ENCODE measurements around the gene GP2. TPM values are rescaled to one million over a fixed set of nuclear protein-coding genes. Genes with fewer than 3 reads are reported as not detected.
"Not testable (repeated sequence)": the region's sequence is repeated elsewhere in the genome, so short reads cannot be mapped to it uniquely, and the experiment has no call there.

Gene GP2
- polyA plus RNA-seq, 6 donors from 2014 or later = not detected

DNA sequence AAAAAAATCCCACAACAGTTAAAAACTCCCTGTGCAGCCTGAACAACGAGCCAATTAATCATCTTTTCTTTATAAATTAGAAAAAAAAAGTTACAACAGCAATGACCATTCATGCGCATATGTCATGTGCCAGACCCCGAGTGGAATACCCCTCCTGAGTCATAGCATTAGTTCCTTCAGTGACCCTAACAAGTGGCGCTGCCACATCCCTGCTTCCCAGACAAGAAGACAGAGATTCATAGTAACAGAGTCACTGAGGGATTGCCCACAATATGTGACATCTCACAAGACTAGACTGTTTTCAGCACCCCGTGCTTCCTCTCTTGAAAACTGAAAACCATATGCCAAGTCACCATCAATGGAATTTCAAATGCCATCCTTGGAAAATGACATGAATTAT lies 17.3 kb upstream of the GP2 start:
- H3K9me3 Mint-ChIP-seq = peaks cover 0 to 5% (median 0%) of the 10 kb centered on the region in 7 donors
- H3K27me3 Mint-ChIP-seq = peaks cover 0 to 10% (median 8%) of the 10 kb centered on the region in 3 donors
- H3K4me1 Mint-ChIP-seq = peaks cover 0 to 3% (median 0%) of the 10 kb centered on the region in 3 donors
- no peak overlapping the region for H3K27ac Mint-ChIP-seq
- ATAC-seq (ENCODE audit: low read depth in 2 of 2) = no peak
- DNase-seq = no peak
- no peaks in the 10 kb centered on the region for H3K36me3 Mint-ChIP-seq
- no peak overlapping the region for H3K4me3 Mint-ChIP-seq

DNA sequence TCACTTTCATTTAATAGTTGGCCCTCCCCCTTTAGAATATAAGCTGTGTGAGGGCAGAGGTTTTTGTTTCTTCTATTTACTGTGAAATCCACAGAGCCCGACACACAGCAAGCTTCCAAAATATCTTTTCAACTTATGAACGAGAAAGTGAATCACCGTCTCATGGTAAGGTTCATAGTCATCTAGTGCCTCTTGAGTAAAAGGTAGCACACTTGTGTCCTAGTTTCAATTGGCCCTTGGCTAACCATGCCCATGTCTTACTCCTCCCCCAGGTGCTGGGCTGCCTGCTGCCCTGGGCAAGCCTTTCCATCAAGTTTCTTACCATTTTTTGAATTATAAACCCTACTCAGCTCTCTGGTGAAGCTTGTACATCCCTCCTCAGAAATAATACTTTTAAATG lies 12.4 kb upstream of the GP2 start:
- ATAC-seq (ENCODE audit: low read depth in 2 of 2) (no peak), DNase-seq (no peak)
- Mint-ChIP-seq H3K27ac (no peak overlapping the region), H3K9me3 (peaks cover 0 to 1% (median 0%) of the 10 kb centered on the region in 7 donors), H3K36me3 (no peaks in the 10 kb centered on the region), H3K27me3 (peaks cover 0 to 8% (median 4%) of the 10 kb centered on the region in 3 donors), H3K4me3 (no peak overlapping the region), H3K4me1 (no peaks in the 10 kb centered on the region)

DNA sequence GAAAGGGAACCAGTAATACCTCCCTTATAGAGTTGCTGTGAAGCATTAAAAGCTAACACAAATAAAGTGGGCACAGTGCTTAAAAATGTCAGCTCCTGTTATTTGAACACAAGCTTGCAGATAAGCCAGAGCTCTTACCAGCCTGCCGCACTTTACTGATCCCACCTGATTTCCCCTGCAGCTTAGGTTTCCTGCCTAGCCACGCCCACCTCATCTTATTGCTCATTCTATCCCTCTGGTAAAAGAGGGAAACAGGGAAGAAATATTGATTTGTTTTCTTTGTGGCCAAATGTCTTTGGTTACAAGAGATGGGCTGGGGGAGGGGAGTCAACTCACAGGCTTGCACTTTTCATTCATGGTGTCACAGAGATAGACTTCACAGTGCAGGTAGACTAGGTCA lies 9.6 kb upstream of the GP2 start:
- Mint-ChIP-seq H3K9me3 (peaks cover 0 to 1% (median 0%) of the 10 kb centered on the region in 7 donors), H3K4me3 (no peak overlapping the region), H3K36me3 (no peaks in the 10 kb centered on the region), H3K4me1 (no peaks in the 10 kb centered on the region), H3K27me3 (peaks cover 0 to 8% (median 4%) of the 10 kb centered on the region in 3 donors), H3K27ac (no peak overlapping the region)
- DNase-seq (no peak), ATAC-seq (ENCODE audit: low read depth in 2 of 2) (no peak)

DNA sequence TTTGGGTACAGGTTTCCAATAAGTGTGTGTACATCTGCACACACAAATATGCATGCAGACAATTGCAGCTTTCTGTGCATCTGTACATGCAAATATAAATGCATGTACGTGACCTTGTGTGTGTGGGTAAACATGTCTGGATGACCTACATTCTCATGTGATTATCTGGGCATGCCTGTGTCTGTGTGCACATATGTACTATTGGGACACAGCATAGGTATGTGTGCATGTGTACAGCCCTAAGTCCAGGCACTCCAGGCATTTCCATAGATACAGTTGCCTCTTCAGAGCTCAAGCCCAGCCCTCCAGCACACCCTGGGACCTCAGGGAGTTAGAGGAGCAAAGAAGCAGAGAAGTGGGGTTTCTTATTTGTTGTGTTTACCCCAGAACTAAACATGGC lies 7.1 kb upstream of the GP2 start:
- no peak overlapping the region for H3K27ac Mint-ChIP-seq
- H3K4me3 Mint-ChIP-seq = no peak overlapping the region
- no peak for ATAC-seq (ENCODE audit: low read depth in 2 of 2)
- H3K36me3 Mint-ChIP-seq = no peaks in the 10 kb centered on the region
- DNase-seq = no peak
- peaks cover 0 to 3% (median 0%) of the 10 kb centered on the region in 7 donors for H3K9me3 Mint-ChIP-seq
- H3K4me1 Mint-ChIP-seq = no peaks in the 10 kb centered on the region
- peaks cover 0 to 8% (median 8%) of the 10 kb centered on the region in 3 donors for H3K27me3 Mint-ChIP-seq

DNA sequence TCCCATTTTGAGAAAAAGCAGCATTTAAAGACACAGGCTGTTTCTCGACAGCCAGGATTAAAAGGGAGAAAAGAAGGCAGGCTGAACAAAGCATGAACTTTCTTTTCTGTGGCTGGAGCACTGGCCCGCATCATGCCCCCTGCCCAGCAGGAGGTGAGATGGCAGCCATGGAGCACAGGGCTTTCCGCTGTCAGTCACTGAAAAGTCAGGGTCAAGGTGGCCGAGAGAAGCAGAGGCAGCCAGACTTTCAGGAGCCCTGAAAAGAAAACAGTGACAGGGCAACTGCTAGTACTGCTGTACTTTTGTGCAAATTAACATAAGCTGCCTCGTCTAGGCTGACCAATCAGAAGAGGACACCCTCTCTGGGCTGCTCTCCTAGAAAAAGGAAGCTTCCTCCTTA lies 5.8 kb upstream of the GP2 start:
- H3K27ac Mint-ChIP-seq = no peak overlapping the region
- no peak for ATAC-seq (ENCODE audit: low read depth in 2 of 2)

DNA sequence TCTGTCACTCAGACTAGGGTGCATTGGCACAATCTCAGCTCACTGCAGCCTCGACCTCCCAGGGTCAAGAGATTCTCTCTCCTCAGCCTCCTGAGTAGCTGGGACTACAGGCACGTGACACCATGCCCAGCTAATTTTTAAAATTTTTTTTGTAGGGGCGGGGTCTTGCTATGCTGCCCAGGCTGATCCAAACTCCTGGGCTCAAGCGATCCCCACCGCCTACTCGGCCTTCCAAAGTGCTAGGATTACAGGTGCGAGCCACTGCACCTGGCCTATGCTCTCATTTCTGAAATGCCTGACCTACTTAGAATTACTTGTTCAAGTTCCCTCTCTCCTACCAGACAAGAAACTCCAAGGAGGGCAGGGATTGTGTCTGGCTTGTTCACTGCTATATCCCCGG lies 5.1 kb upstream of the GP2 start:
- Mint-ChIP-seq H3K27me3 (peaks cover 0 to 8% (median 8%) of the 10 kb centered on the region in 3 donors), H3K9me3 (peaks cover 0 to 9% (median 4%) of the 10 kb centered on the region in 7 donors), H3K36me3 (no peaks in the 10 kb centered on the region), H3K4me1 (no peaks in the 10 kb centered on the region), H3K27ac (no peak overlapping the region), H3K4me3 (no peak overlapping the region)
- DNase-seq (no peak), ATAC-seq (ENCODE audit: low read depth in 2 of 2) (no peak)

More for the DNA sequence above, 5.8 kb upstream of the GP2 start:
- H3K9me3 Mint-ChIP-seq = peaks cover 0 to 9% (median 4%) of the 10 kb centered on the region in 7 donors
- H3K4me1 Mint-ChIP-seq = no peaks in the 10 kb centered on the region
- H3K27me3 Mint-ChIP-seq = peaks cover 0 to 8% (median 8%) of the 10 kb centered on the region in 3 donors
- H3K4me3 Mint-ChIP-seq = no peak overlapping the region
- no peaks in the 10 kb centered on the region for H3K36me3 Mint-ChIP-seq
- DNase-seq = no peak

DNA sequence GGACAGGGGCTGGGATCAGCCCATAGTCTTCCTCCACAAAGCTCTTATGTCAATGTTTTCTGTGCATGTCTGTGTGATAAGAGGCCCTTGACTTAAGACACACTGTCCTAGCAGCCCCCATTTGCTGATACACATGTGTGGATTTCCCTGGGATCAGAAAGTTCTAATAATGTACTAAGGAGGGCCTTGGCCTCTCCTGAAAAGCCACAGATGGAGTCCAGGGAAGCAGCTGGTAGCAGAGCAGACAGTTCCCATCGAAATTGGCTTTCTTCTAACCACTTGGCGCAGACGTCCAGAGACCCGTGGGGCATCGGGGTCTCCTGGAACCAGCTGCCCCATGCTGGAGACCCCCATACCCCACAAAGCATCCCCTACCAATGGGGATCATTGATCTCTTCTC lies 4.3 kb upstream of the GP2 start:
- H3K4me1 Mint-ChIP-seq = no peaks in the 10 kb centered on the region

DNA sequence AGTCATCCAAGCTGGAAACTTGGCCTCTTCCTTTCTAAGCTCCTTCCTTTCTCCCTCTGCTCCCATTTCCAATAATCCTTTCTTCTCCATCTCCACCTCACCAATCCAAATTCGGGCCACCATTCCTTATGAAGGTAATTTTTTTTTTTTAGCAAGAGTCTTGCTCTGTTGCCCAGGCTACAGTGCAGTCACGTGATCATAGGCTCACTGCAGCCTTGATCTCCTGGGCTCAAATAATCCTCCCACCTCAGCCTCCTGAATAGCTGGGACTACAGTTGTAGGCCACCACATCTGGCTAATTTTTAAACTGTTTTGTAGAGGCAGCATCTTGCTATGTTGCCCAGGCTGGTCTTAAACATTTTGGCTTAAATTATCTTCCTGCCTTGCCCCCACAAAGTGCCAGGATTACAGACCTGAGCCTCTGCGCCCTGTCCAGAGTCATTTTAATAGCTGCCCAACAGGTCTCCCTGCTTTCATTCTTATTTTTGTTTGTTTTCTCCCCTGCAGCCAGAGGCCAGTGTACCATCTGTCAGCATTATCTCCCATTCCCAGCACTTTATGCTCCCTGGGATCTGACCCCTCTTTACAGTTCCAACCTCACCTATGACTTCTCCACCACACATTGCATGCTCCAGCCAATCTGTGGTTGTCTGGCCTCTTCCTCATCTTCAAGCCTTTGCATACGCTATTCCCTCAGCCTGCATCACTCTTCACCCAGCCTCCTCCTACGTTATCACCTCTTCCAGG lies 2.3 kb upstream of the GP2 start:
- Mint-ChIP-seq H3K27ac (no peak overlapping the region), H3K4me1 (no peaks in the 10 kb centered on the region), H3K27me3 (peaks cover 0 to 13% (median 8%) of the 10 kb centered on the region in 3 donors), H3K36me3 (no peaks in the 10 kb centered on the region), H3K9me3 (peaks cover 0 to 9% (median 4%) of the 10 kb centered on the region in 7 donors), H3K4me3 (no peak overlapping the region)
- DNase-seq (no peak), ATAC-seq (ENCODE audit: low read depth in 2 of 2) (no peak)

More for the DNA sequence above, 4.3 kb upstream of the GP2 start:
- H3K4me3 Mint-ChIP-seq = no peak overlapping the region
- DNase-seq (no peak), ATAC-seq (ENCODE audit: low read depth in 2 of 2) (no peak)
- no peaks in the 10 kb centered on the region for H3K36me3 Mint-ChIP-seq
- H3K27me3 Mint-ChIP-seq = peaks cover 0 to 10% (median 8%) of the 10 kb centered on the region in 3 donors
- H3K9me3 Mint-ChIP-seq = peaks cover 0 to 9% (median 4%) of the 10 kb centered on the region in 7 donors
- H3K27ac Mint-ChIP-seq = no peak overlapping the region

DNA sequence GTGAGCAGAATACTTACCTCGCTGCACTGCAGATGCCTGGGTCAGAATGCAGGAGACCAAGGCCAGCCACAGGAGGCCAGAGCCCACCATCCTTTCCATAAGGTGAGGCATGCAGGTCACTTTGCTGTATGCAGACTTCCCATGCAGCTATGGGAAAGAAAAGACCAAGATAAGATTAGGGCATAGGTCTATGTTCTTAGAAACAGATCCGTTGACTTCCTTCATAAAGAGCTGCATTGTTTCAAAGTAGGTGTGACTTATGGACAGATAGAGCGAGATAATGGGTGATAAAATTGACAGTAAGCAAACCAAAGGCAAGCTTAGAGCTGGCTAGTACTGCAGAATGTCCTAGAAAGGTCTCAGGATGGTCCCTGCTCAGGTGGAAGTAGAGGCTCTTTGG lies 992 bp downstream of the GP2 start:
- DNase-seq = no peak
- Mint-ChIP-seq H3K27me3 (peaks cover 0 to 16% (median 13%) of the 10 kb centered on the region in 3 donors), H3K27ac (no peak overlapping the region), H3K4me3 (no peak overlapping the region), H3K4me1 (no peaks in the 10 kb centered on the region), H3K36me3 (no peaks in the 10 kb centered on the region), H3K9me3 (peaks cover 0 to 9% (median 4%) of the 10 kb centered on the region in 7 donors)
- no peak for ATAC-seq (ENCODE audit: low read depth in 2 of 2)

DNA sequence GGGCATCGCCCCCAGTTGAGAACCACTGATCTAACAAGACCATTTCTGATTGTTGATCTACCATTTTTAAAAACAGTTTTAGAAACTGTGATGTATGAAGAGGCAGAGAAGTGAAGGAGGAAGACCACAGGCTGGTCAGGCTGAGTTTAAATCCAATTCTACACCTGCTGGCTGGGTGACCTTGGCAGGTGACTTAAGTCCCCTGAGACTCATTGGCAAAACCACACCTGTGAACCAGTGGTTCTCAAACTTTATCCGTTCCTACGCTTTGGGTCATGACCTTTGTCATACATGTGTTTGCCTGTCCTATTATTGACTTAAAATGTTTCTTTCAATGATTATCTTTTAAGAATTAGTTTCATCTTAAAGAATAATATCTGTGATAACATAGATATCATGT lies 2.3 kb downstream of the GP2 start:
- H3K9me3 Mint-ChIP-seq = peaks cover 0 to 9% (median 4%) of the 10 kb centered on the region in 7 donors
- H3K36me3 Mint-ChIP-seq = no peaks in the 10 kb centered on the region
- no peak overlapping the region for H3K27ac Mint-ChIP-seq
- DNase-seq (no peak), ATAC-seq (ENCODE audit: low read depth in 2 of 2) (no peak)
- H3K27me3 Mint-ChIP-seq = peaks cover 0 to 16% (median 13%) of the 10 kb centered on the region in 3 donors
- no peak overlapping the region for H3K4me3 Mint-ChIP-seq
- H3K4me1 Mint-ChIP-seq = no peaks in the 10 kb centered on the region

DNA sequence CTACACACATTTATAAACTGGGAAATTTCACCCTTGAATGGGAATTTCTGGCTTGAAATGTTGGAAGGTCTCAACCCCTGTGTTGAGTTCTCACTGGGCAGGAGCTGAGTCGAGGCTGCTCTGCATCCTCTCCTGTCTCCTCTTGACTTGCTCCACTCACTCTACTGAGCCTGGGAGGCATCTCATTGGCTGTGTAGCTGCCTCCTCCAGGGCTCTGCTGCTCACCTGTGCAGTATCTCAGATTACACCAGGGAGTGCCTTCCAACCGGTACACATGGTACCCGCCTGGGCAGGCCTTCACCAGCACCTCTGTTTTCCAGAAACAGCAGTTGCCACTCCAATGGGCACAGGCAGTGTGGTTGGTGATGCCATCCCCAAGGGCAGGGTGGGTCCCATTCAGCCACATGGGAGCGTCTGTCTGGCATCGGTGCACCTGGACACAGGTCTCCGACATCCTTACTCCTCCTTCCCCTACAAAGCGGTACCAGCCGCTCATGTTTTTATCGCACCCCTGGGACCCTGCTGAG lies 3.7 kb downstream of the GP2 start:
- Mint-ChIP-seq H3K4me1 (no peaks in the 10 kb centered on the region), H3K36me3 (no peaks in the 10 kb centered on the region), H3K9me3 (peaks cover 0 to 5% (median 0%) of the 10 kb centered on the region in 7 donors), H3K27ac (no peak overlapping the region), H3K4me3 (no peak overlapping the region), H3K27me3 (peaks cover 5 to 16% (median 15%) of the 10 kb centered on the region in 3 donors)
- no peak for ATAC-seq (ENCODE audit: low read depth in 2 of 2)
- DNase-seq = no peak

DNA sequence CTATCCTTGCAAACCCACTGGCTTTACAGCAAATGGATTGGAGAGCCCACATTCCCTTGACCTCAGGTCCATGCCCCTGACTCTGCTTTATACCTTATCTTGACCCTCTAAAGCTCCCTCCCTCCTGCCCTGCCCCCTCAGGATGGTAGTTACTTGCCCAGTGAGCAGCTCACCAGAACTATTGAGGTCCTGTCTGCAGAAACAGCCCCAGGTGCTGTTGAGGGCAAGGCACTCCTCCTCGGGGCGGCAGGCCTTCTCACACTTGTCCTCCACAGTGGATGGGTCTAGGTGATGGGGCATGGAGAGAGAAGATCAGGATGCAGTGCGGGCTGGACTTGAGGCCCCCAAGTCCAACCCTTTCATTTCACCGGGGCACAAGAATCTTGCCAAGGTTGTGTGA lies 4.6 kb downstream of the GP2 start:
- Mint-ChIP-seq H3K4me3 (no peak overlapping the region), H3K27me3 (peaks cover 5 to 16% (median 15%) of the 10 kb centered on the region in 3 donors), H3K36me3 (no peaks in the 10 kb centered on the region), H3K27ac (no peak overlapping the region), H3K4me1 (no peaks in the 10 kb centered on the region), H3K9me3 (peaks cover 0 to 5% (median 0%) of the 10 kb centered on the region in 7 donors)
- no peak for DNase-seq
- ATAC-seq (ENCODE audit: low read depth in 2 of 2) = no peak

DNA sequence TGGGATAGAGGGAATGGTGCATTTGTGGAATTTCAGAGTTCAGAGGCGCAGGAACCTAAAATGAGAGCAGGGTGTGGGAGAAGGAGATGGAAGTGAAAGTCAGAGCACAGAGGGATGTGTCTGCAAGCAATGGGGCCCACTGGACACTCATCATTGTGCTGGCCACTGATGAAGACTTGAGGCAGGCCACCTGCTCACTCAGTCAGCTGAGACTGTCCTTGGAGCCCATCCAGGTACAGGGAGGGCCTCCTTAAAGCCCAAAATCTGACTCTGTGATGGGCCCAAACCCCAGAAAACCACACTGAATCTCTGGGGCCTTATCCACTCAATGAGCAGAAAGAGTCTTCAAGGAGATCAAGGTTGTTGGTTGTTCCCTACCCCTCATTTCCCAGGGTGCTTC lies 5.6 kb downstream of the GP2 start:
- Mint-ChIP-seq H3K4me3 (no peak overlapping the region), H3K27ac (no peak overlapping the region), H3K36me3 (no peaks in the 10 kb centered on the region), H3K27me3 (peaks cover 8 to 21% (median 15%) of the 10 kb centered on the region in 3 donors), H3K9me3 (peaks cover 0 to 5% (median 0%) of the 10 kb centered on the region in 7 donors), H3K4me1 (no peaks in the 10 kb centered on the region)
- ATAC-seq (ENCODE audit: low read depth in 2 of 2) (no peak), DNase-seq (no peak)

DNA sequence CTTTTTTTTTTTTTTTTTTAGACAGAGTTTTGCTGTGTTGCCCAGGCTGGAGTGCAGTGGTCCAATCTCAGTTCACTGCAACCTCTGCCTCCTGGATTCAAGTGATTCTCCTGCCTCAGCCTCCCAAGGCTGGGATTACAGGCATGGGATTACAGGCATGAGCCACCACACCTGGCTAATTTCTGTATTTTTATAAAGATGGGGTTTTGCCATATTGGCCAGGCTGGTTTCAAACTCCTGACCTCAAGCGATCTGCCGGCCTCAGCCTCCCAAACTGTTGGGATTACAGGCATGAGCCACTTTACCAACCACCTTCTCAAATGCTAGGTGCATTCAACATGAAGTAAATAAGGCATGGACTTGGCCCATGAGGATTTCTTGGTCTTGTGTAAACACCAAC lies 6.3 kb downstream of the GP2 start:
- not testable (repeated sequence) for H3K4me1 Mint-ChIP-seq; H3K27ac Mint-ChIP-seq; DNase-seq; H3K4me3 Mint-ChIP-seq; ATAC-seq (ENCODE audit: low read depth in 2 of 2); H3K36me3 Mint-ChIP-seq; H3K9me3 Mint-ChIP-seq
- H3K27me3 Mint-ChIP-seq = peaks cover 10 to 18% (median 11%) of the 10 kb centered on the region in 3 donors
